Activated T-helper 1 cell treated with anti-CD3 and anti-CD28 coated beads, Interleukin-12 subunit alpha, Interleukin-12 subunit beta, Interleukin-2, Interleukin-4 antibody, amounts not matched to agents 30 ng/mL and 10 ng/mL and 1 ng/mL, durations not matched to agents 14 hours and 24 hours and 36 hours (primary cell): ENCODE results near the gene KYNU. TPM values are rescaled to one million over a fixed set of nuclear protein-coding genes. Genes with fewer than 3 reads are reported as not detected.
A peak's percentile ranks its signal among the peaks of the same experiment; 100 is the strongest.

Experiments used
- DNase-seq: peaks from one replicate; pipeline ENCODE4 v3.0.0; 2021; ENCODE audit warnings: low spot score
- H3K27ac Mint-ChIP-seq: one replicate; pipeline ENCODE4 v1.8.0; 2021; ENCODE audit warnings: mild to moderate bottlenecking, mixed read lengths
- H3K27me3 Mint-ChIP-seq: one replicate; pipeline ENCODE4 v1.8.0; 2022; ENCODE audit warnings: mild to moderate bottlenecking, moderate library complexity, mixed read lengths; ENCODE audit not compliant: insufficient read depth
- H3K36me3 Mint-ChIP-seq: one replicate; pipeline ENCODE4 v1.8.0; 2021; ENCODE audit warnings: low read depth, mixed read lengths
- H3K4me1 Mint-ChIP-seq: one replicate; pipeline ENCODE4 v1.8.0; 2021; ENCODE audit warnings: low read depth, mixed read lengths
- H3K4me3 Mint-ChIP-seq: one replicate; pipeline ENCODE4 v1.8.0; 2021; ENCODE audit warnings: mild to moderate bottlenecking, moderate library complexity, mixed read lengths
- H3K9me3 Mint-ChIP-seq: one replicate; pipeline ENCODE4 v1.8.0; 2021; ENCODE audit warnings: mixed read lengths
- intact Hi-C: fragments of 100-400 bp; cut with micrococcal nuclease; formaldehyde crosslinking; loops from one replicate; pipeline ENCODE4 v1.15.1; 2024
- total RNA-seq: library from RNA; stranded (reverse); gene quantifications from 2 replicates; pipeline ENCODE4 v1.2.3, GENCODE V29; 2022

The KYNU gene
- total RNA-seq, 1 donor from 2014 or later, result not detected

DNA sequence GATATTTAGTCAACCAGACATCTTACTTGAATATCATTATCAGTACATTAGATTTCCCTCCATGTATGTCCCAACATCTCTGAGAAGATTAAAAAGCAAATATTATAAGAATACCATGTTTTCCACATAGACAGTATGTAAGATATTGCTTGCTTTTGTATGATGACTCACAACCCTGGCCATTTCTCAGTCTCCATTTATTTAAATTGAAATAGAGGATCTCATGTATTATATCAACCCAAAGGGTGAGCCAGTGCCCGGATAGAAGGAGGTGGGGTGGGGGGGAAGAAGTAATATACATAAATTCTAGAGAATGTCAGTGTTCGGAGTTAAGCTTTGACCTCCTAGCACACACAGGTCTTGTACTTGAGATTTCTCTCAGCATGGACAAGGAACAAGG lies 109.6 kb downstream of the KYNU start:
- H3K27me3 Mint-ChIP-seq, result peaks cover 25% of the 10 kb centered on the region
- H3K9me3 Mint-ChIP-seq, result no peaks in the 10 kb centered on the region
- intact Hi-C loops, result loop anchor here (10.0 kb wide), 1 partner anchor 822 kb away; no protein-coding TSS in a partner anchor
- no peaks in the 10 kb centered on the region for H3K36me3 Mint-ChIP-seq
- no peaks in the 10 kb centered on the region for H3K4me1 Mint-ChIP-seq
- no peak for DNase-seq
- H3K27ac Mint-ChIP-seq, result no peak overlapping the region
- no peak overlapping the region for H3K4me3 Mint-ChIP-seq

DNA sequence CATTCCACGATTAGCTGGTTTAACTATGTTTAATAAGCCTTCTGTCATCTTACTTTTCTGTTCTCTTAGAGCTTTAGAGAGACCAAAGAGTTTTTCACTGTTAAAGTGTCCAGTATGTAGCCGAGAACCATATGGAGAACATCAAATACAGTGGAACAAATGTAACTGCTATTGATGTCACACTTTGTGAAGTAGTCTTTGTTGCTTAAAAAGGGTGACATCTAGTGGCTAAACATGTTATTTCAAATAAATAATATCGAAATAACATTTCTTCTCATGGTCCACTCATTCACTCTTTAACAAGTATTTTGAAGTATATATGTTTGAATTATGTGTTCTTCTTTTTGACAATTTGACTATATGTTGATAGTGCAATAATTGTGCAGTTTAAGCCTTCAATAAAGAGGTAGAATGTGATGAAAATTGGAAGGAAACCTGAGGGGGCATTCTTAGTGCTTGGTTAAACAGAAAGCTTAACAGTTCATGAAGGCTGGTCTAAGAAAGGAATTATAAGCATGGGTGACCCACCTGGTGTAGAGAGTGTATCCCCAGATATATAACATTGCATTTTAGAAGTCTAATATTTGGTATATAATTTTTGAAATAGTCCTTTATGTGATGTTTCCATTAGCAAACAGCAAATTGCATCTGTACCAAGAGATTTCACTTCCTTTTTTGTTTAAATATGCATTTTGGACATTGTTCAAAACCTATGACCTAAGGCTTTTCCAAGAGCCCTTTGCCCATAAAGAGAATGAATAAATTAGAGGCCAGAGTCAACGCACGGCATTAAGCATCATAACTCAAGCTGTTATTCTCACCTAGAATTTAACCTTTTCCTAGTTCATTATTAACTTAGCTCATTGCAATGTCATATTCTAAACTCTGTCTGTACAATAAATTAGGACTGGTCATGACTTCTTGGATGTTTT lies 112.1 kb downstream of the KYNU start:
- Mint-ChIP-seq H3K9me3 (no peaks in the 10 kb centered on the region), H3K27me3 (peaks cover 19% of the 10 kb centered on the region), H3K4me1 (no peaks in the 10 kb centered on the region), H3K27ac (no peak overlapping the region), H3K36me3 (no peaks in the 10 kb centered on the region), H3K4me3 (no peak overlapping the region)
- intact Hi-C loops, result loop anchor here (10.0 kb wide), 1 partner anchor 825 kb away; no protein-coding TSS in a partner anchor
- no peak for DNase-seq

DNA sequence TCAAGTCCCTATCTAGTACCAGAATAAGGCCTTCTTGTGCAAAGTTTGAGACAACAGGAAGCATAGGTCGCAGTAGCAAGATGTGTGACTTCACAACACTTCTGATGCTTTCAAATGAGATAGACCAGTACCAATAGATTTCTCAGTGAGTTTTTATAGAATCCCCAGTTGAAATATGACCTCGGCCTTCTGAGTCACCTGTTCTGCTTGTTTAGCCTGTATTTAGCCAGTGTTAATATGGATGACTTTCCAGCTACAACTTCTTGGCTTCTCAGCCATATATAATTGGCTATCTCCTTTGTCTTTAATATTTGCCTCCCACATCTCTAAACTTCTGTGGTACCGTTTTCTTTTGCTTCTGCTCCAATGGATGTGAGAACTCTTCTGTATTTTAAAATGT lies 113.8 kb downstream of the KYNU start:
- no peaks in the 10 kb centered on the region for H3K9me3 Mint-ChIP-seq
- H3K4me1 Mint-ChIP-seq, result no peaks in the 10 kb centered on the region
- DNase-seq, result no peak
- no peaks in the 10 kb centered on the region for H3K36me3 Mint-ChIP-seq
- peaks cover 29% of the 10 kb centered on the region for H3K27me3 Mint-ChIP-seq
- H3K4me3 Mint-ChIP-seq, result no peak overlapping the region
- intact Hi-C loops, result no loop called here
- peak overlapping the region; percentile 13 for H3K27ac Mint-ChIP-seq

DNA sequence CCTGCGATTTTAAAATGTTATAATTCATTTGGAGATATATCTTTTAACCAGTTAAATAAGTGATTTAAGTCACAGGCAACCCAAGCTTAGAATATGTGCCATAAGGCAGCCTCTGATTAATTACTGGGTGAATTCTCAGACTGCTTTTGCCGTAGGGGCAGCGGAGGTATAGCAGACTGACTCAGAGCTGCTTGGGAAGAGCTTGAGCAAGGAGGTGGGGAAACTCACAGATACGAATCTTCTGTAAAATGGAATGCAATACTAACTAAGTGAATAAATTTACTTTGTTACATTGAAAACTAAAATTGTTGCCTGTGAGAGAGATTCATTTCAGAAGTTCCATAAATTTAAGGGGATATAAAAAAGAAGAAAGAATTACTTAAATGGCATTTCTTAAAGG lies 115.4 kb downstream of the KYNU start:
- Mint-ChIP-seq H3K4me1 (no peaks in the 10 kb centered on the region), H3K4me3 (no peak overlapping the region), H3K36me3 (no peaks in the 10 kb centered on the region), H3K9me3 (no peaks in the 10 kb centered on the region), H3K27ac (no peak overlapping the region), H3K27me3 (peaks cover 25% of the 10 kb centered on the region)
- intact Hi-C loops, result no loop called here
- DNase-seq, result no peak

DNA sequence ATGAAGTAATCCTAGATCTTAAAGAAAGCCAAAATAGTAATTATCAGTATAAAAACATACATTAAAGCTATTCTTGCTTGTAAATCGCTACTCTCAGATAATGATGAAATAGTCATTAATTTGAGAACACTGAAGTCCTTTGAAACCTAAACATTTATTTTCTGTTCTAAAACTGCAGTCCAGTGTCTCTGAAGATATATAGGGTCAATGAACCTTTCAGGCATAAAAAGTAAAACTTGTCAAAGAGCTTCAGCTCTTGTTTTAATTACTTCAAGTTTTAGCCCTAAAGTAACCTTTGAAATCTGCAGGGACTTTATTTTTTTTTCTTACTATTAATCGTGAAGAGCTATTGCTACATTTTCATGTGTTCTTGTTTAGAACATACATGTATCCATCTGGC lies 116.3 kb downstream of the KYNU start:
- DNase-seq, result no peak
- no peaks in the 10 kb centered on the region for H3K9me3 Mint-ChIP-seq
- no peaks in the 10 kb centered on the region for H3K4me1 Mint-ChIP-seq
- peaks cover 27% of the 10 kb centered on the region for H3K27me3 Mint-ChIP-seq
- no peak overlapping the region for H3K4me3 Mint-ChIP-seq
- H3K36me3 Mint-ChIP-seq, result no peaks in the 10 kb centered on the region
- intact Hi-C loops, result no loop called here
- H3K27ac Mint-ChIP-seq, result no peak overlapping the region

GRCh38 chr2:142994665-142995064 lies 117.2 kb downstream of the KYNU start:
- no peak for DNase-seq
- Mint-ChIP-seq H3K9me3 (no peaks in the 10 kb centered on the region), H3K27ac (no peak overlapping the region), H3K4me3 (no peak overlapping the region), H3K4me1 (no peaks in the 10 kb centered on the region), H3K27me3 (peaks cover 23% of the 10 kb centered on the region), H3K36me3 (no peaks in the 10 kb centered on the region)
- intact Hi-C loops, result no loop called here

GRCh38 chr2:142997231-142997630 lies 119.8 kb downstream of the KYNU start:
- intact Hi-C loops, result no loop called here
- Mint-ChIP-seq H3K36me3 (no peaks in the 10 kb centered on the region), H3K27ac (no peak overlapping the region), H3K4me1 (no peaks in the 10 kb centered on the region), H3K27me3 (peaks cover 21% of the 10 kb centered on the region), H3K4me3 (no peak overlapping the region), H3K9me3 (no peaks in the 10 kb centered on the region)
- DNase-seq, result no peak

DNA sequence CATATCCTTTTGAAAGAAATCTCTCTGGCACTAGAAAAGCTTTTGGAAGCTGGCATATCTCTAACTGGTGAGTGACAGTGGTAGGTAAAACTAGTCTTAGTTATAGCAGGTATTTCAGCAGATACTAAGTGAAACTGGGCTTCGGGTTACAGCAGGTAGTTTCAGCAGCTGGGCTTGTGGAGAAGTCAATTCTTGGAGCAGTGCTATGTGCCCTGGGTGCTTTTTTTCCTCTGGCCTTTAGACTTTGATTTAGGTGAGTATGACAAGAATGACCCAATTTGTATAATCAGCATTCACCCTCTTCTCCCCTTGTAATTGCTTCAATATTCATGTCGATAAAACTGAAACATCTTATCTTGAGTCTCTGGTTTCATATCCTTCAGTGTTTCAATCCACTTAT lies 123.1 kb downstream of the KYNU start:
- Mint-ChIP-seq H3K27ac (no peak overlapping the region), H3K9me3 (no peaks in the 10 kb centered on the region), H3K27me3 (peaks cover 15% of the 10 kb centered on the region), H3K4me3 (no peak overlapping the region), H3K36me3 (no peaks in the 10 kb centered on the region), H3K4me1 (no peaks in the 10 kb centered on the region)
- no peak for DNase-seq
- intact Hi-C loops, result no loop called here

- H3K9me3 Mint-ChIP-seq, result no peaks in the 10 kb centered on the region
- H3K36me3 Mint-ChIP-seq, result no peaks in the 10 kb centered on the region
- H3K27ac Mint-ChIP-seq, result no peak overlapping the region
- no peak for DNase-seq
- no peaks in the 10 kb centered on the region for H3K4me1 Mint-ChIP-seq
- intact Hi-C loops, result no loop called here
- no peak overlapping the region for H3K4me3 Mint-ChIP-seq
- H3K27me3 Mint-ChIP-seq, result peaks cover 10% of the 10 kb centered on the region
Observed at GRCh38 chr2:143001501-143001900, 124.0 kb downstream of the KYNU start.

- intact Hi-C loops, result no loop called here
- no peak for DNase-seq
- Mint-ChIP-seq H3K9me3 (no peaks in the 10 kb centered on the region), H3K27me3 (peaks cover 26% of the 10 kb centered on the region), H3K4me3 (no peak overlapping the region), H3K27ac (no peak overlapping the region), H3K36me3 (no peaks in the 10 kb centered on the region), H3K4me1 (no peaks in the 10 kb centered on the region)
Observed at GRCh38 chr2:143015656-143016055, 138.2 kb downstream of the KYNU start.

GRCh38 chr2:143026411-143027054 lies 149.1 kb downstream of the KYNU start:
- DNase-seq, result no peak
- Mint-ChIP-seq H3K4me1 (peaks cover 9% of the 10 kb centered on the region), H3K36me3 (no peaks in the 10 kb centered on the region), H3K9me3 (peaks cover 3% of the 10 kb centered on the region), H3K27ac (no peak overlapping the region), H3K4me3 (no peak overlapping the region), H3K27me3 (peaks cover 22% of the 10 kb centered on the region)
- intact Hi-C loops, result no loop called here

GRCh38 chr2:143029141-143029540 lies 151.7 kb downstream of the KYNU start:
- intact Hi-C loops, result no loop called here
- Mint-ChIP-seq H3K27ac (no peak overlapping the region), H3K27me3 (peaks cover 11% of the 10 kb centered on the region), H3K9me3 (peaks cover 3% of the 10 kb centered on the region), H3K36me3 (no peaks in the 10 kb centered on the region), H3K4me3 (no peak overlapping the region), H3K4me1 (peaks cover 9% of the 10 kb centered on the region)
- DNase-seq, result no peak

DNA sequence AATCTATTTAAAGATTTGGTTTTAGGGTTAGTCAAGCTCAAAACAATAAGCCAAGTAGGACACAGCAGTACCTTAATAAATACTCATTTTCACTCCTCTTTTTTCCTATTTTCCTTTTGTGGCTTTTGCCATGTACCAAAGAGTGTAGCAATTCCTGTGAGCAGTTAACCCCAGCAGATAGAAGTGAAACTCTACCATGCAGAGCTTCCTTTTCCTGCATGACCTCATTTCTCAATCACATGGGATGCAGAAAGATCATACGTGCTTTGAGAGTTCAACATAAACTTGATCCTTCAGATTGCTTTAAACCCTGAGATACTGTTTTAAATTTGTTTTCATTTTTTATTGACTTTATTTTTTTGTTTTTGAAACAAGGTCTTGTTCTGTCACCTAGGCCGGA lies 152.7 kb downstream of the KYNU start:
- Mint-ChIP-seq H3K4me3 (no peak overlapping the region), H3K4me1 (peaks cover 9% of the 10 kb centered on the region), H3K27ac (no peak overlapping the region), H3K36me3 (no peaks in the 10 kb centered on the region), H3K9me3 (peaks cover 3% of the 10 kb centered on the region), H3K27me3 (peaks cover 5% of the 10 kb centered on the region)
- DNase-seq, result no peak
- intact Hi-C loops, result no loop called here
